CD14-positive monocyte (primary cell): ENCODE data around the gene STX10. TPM values are rescaled to one million over a fixed set of nuclear protein-coding genes. Genes with fewer than 3 reads are reported as not detected.

Experiments
- DNase-seq, 3 donors: peaks; one replicate each; pipeline ENCODE4 v3.0.0-alpha.2; 2011 to 2022
- H2AFZ ChIP-seq: 2 replicates; pipeline ENCODE4 v1.6.0; 2012; ENCODE audit warnings: mild to moderate bottlenecking, low read depth, low read length, inconsistent platforms; ENCODE audit not compliant: insufficient read depth, poor library complexity, severe bottlenecking
- H3K27ac ChIP-seq, 2 donors: 1 replicate in 1 of 2; 2 replicates in 1 of 2; pipeline ENCODE4 v1.5.1; 2012 to 2013; ENCODE audit warnings: low read length in 2 of 2, control low read depth in 1 of 2, inconsistent platforms in 1 of 2, low read depth in 1 of 2, mild to moderate bottlenecking in 1 of 2
- H3K27me3 ChIP-seq, 2 donors: one replicate each; pipeline versions ENCODE4 v1.6.0 to v1.6.1; 2011 to 2013; ENCODE audit warnings: low read length in 2 of 2; ENCODE audit not compliant: control insufficient read depth in 2 of 2, insufficient read depth in 2 of 2
- H3K36me3 ChIP-seq, 2 donors: replicated peaks in 1 of 2; 1 replicate in 1 of 2; 2 replicates in 1 of 2; pipeline versions ENCODE4 v1.5.1 to v1.6.1; 2012 to 2013; ENCODE audit warnings: low read length in 2 of 2, control low read depth in 1 of 2, inconsistent platforms in 1 of 2, mild to moderate bottlenecking in 1 of 2; ENCODE audit not compliant: insufficient read depth in 2 of 2, control insufficient read depth in 1 of 2
- H3K4me1 ChIP-seq, 2 donors: 1 replicate in 1 of 2; 2 replicates in 1 of 2; pipeline versions ENCODE4 v1.5.1 to v1.6.1; 2012 to 2013; ENCODE audit warnings: low read length in 2 of 2, control low read depth in 1 of 2, inconsistent platforms in 1 of 2, mild to moderate bottlenecking in 1 of 2, moderate library complexity in 1 of 2; ENCODE audit not compliant: insufficient read depth in 2 of 2, control insufficient read depth in 1 of 2
- H3K4me2 ChIP-seq: replicated peaks from 2 replicates; pipeline ENCODE3; 2012; ENCODE audit warnings: low read length, moderate library complexity, mild to moderate bottlenecking; ENCODE audit not compliant: poor library complexity, severe bottlenecking; ENCODE audit errors: extremely low read depth
- H3K4me3 ChIP-seq, 3 experiments: fragments of 200-600 bp in 1 of 3; sonication (generic) in 1 of 3; replicated peaks in 1 of 3; 1 replicate in 2 of 3; 2 replicates in 1 of 3; pipeline ENCODE4 v1.5.1; 2011 to 2013; ENCODE audit warnings: low read length in 3 of 3, mild to moderate bottlenecking in 3 of 3, control low read depth in 2 of 3, low read depth in 2 of 3, inconsistent platforms in 1 of 3, moderate library complexity in 1 of 3
- H3K79me2 ChIP-seq: 2 replicates; pipeline ENCODE4 v1.6.0; 2012; ENCODE audit warnings: mild to moderate bottlenecking, control low read depth, inconsistent platforms, low read length, moderate library complexity; ENCODE audit not compliant: insufficient read depth
- H3K9ac ChIP-seq: 2 replicates; pipeline ENCODE4 v1.6.0; 2017; ENCODE audit warnings: low read length, mild to moderate bottlenecking; ENCODE audit not compliant: insufficient read depth, poor library complexity, severe bottlenecking
- H3K9me3 ChIP-seq, 2 donors: replicated peaks in 1 of 2; 1 replicate in 1 of 2; 2 replicates in 1 of 2; pipeline versions ENCODE4 v1.5.1 to v1.6.1; 2012 to 2013; ENCODE audit warnings: low read length in 2 of 2, control low read depth in 1 of 2; ENCODE audit not compliant: control insufficient read depth in 1 of 2, insufficient read depth in 1 of 2
- H4K20me1 ChIP-seq: 2 replicates; pipeline ENCODE4 v1.6.0; 2012; ENCODE audit warnings: mild to moderate bottlenecking, low read length, control low read depth, moderate library complexity; ENCODE audit not compliant: insufficient read depth
- H3K27ac Mint-ChIP-seq, 7 donors: one replicate each; pipeline ENCODE4 v1.8.0; 2020; ENCODE audit warnings: mild to moderate bottlenecking in 7 of 7, mixed read lengths in 7 of 7, moderate library complexity in 6 of 7, inconsistent platforms in 2 of 7
- H3K27me3 Mint-ChIP-seq, 3 donors: one replicate each; pipeline ENCODE4 v1.8.0; 2021 to 2022; ENCODE audit warnings: low read depth in 3 of 3, mild to moderate bottlenecking in 3 of 3, mixed read lengths in 3 of 3, moderate library complexity in 3 of 3, inconsistent platforms in 1 of 3
- H3K36me3 Mint-ChIP-seq, 2 donors: one replicate each; pipeline ENCODE4 v1.8.0; 2020; ENCODE audit warnings: mixed read lengths in 2 of 2, inconsistent platforms in 1 of 2, mild to moderate bottlenecking in 1 of 2
- H3K4me1 Mint-ChIP-seq: one replicate; pipeline ENCODE4 v1.8.0; 2020; ENCODE audit warnings: mild to moderate bottlenecking, mixed read lengths
- H3K4me3 Mint-ChIP-seq, 2 donors: one replicate each; pipeline ENCODE4 v1.8.0; 2020; ENCODE audit warnings: mild to moderate bottlenecking in 2 of 2, mixed read lengths in 2 of 2, moderate library complexity in 1 of 2
- H3K9me3 Mint-ChIP-seq, 7 donors: one replicate each; pipeline ENCODE4 v1.8.0; 2020 to 2022; ENCODE audit warnings: mixed read lengths in 7 of 7, mild to moderate bottlenecking in 6 of 7, moderate library complexity in 6 of 7, inconsistent platforms in 2 of 7
- WGBS: methylation state at CpG from one replicate; pipeline ENCODE4 v1.1.5; 2013; ENCODE audit warnings: missing lambda C conversion rate; ENCODE audit not compliant: insufficient coverage; 5-methylcytosine and 5-hydroxymethylcytosine counted together
- intact Hi-C, 2 donors: fragments of 100-400 bp; cut with micrococcal nuclease; formaldehyde crosslinking; loops; one replicate each; pipeline versions ENCODE4 v1.15.0 to v1.15.1; 2023
- polyA plus RNA-seq, 3 donors: library from polyadenylated mRNA; depleted of rRNA in 1 of 3; unstranded in 2 of 3; stranded (reverse) in 1 of 3; fragments of 300-500 nt in 2 of 3; fragments of >200 nt in 1 of 3; fragmentation: Illumina TruSeq in 2 of 3; gene quantifications; 1 replicate in 2 of 3; 2 replicates in 1 of 3; pipeline ENCODE4 v1.2.3, GENCODE V29; 2012 to 2021
- TF ChIP-seq, protein P1 (sequence below): fragments of 200-600 bp; IDR thresholded peaks from one replicate; pipeline ENCODE4 v1.8.0; 2022; ENCODE audit warnings: antibody characterized with exemption, mild to moderate bottlenecking

The STX10 gene
- polyA plus RNA-seq, 3 donors: 158 to 392 (median 172) TPM

DNA sequence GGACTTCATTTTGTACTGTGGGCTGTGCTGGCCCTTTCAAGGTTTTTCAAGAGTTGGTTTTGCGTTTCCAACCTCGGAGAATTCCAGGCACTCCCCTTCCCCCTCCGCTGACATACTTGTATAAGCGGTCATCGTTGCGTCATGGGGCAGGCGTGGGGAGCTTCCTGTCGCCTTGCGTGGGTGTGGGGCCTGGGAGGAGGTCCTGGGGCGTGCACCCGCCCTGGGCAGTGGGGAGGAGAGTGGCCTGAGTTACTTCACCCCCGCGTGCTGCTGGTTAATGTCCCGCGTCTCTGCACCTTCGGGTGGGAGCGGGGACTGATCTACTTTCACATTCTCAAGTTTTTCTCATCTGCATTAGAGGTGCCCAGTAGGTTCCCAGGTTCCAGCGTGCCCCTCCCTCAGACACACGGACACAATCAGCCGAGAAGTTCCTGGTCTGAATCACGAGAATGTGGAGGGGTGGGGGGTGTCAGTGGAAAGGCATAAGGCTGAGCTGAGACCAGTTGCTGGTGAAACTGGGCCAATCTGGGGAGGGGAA lies 4.1 kb upstream of the STX10 start:
- WGBS: 0% methylated on average over 3 of the region's 21 CpGs

GRCh38 chr19:13153569-13154240 lies 3.5 kb upstream of the STX10 start:
- Mint-ChIP-seq H3K4me1 (peaks cover 39% of the 10 kb centered on the region), H3K36me3 (peaks cover 6 to 21% of the 10 kb centered on the region in 2 donors), H3K4me3 (peak overlapping the region; percentile 98 to 99), H3K27me3 (peaks cover 0 to 13% (median 2%) of the 10 kb centered on the region in 3 donors), H3K27ac (peak overlapping the region; percentile 96 to 99 (median 98)), H3K9me3 (peaks cover 0 to 9% (median 2%) of the 10 kb centered on the region in 7 donors)
- intact Hi-C loops: loop anchor here (2.0 to 10.0 kb wide), 7 partner anchors 13 to 691 kb away; partner anchors contain the start of genes LYL1 (in 2 of the 2), JUNB (in 1 of the 2), NACC1 (in 1 of the 2) and RAD23A (in 1 of the 2)
- no peaks in the 10 kb centered on the region for H3K9me3 ChIP-seq
- H3K4me3 ChIP-seq: peak overlapping the region; percentile 90 to 100 (median 99)
- H3K4me2 ChIP-seq: peak overlapping the region; percentile 86
- H2AFZ ChIP-seq: no peak overlapping the region
- H3K27ac ChIP-seq: peak overlapping the region; percentile 95 to 96
- peaks cover 45% of the 10 kb centered on the region for H4K20me1 ChIP-seq
- peaks cover 0 to 12% of the 10 kb centered on the region in 2 donors for H3K36me3 ChIP-seq
- H3K4me1 ChIP-seq: peaks cover 35 to 48% of the 10 kb centered on the region in 2 donors
- peaks cover 62% of the 10 kb centered on the region for H3K79me2 ChIP-seq
- TF ChIP-seq, protein P1, sequence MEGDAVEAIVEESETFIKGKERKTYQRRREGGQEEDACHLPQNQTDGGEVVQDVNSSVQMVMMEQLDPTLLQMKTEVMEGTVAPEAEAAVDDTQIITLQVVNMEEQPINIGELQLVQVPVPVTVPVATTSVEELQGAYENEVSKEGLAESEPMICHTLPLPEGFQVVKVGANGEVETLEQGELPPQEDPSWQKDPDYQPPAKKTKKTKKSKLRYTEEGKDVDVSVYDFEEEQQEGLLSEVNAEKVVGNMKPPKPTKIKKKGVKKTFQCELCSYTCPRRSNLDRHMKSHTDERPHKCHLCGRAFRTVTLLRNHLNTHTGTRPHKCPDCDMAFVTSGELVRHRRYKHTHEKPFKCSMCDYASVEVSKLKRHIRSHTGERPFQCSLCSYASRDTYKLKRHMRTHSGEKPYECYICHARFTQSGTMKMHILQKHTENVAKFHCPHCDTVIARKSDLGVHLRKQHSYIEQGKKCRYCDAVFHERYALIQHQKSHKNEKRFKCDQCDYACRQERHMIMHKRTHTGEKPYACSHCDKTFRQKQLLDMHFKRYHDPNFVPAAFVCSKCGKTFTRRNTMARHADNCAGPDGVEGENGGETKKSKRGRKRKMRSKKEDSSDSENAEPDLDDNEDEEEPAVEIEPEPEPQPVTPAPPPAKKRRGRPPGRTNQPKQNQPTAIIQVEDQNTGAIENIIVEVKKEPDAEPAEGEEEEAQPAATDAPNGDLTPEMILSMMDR: peak; percentile 18
- no peaks in the 10 kb centered on the region for H3K27me3 ChIP-seq
- DNase-seq: peak in 1 of 3 donors; percentile 6
- H3K9ac ChIP-seq: peak overlapping the region; percentile 99
- WGBS: under 1% methylated on average over 67 of the region's 69 CpGs

More for the DNA sequence above, 4.1 kb upstream of the STX10 start:
- Histone ChIP-seq H3K79me2 (peaks cover 56% of the 10 kb centered on the region), H3K27ac (peak overlapping the region; percentile 95 to 96), H3K27me3 (no peaks in the 10 kb centered on the region), H3K4me2 (peak overlapping the region; percentile 86), H3K4me1 (peaks cover 29 to 42% of the 10 kb centered on the region in 2 donors), H3K9ac (peak overlapping the region; percentile 99), H4K20me1 (peaks cover 44% of the 10 kb centered on the region), H3K4me3 (peak overlapping the region; percentile 90 to 100 (median 99)), H3K9me3 (no peaks in the 10 kb centered on the region), H3K36me3 (peaks cover 0 to 12% of the 10 kb centered on the region in 2 donors), H2AFZ (no peak overlapping the region)
- intact Hi-C loops: loop anchor here (2.0 to 10.0 kb wide), 6 partner anchors 14 to 690 kb away; partner anchors contain the start of genes LYL1 (in 2 of the 2), JUNB (in 1 of the 2), NACC1 (in 1 of the 2) and RAD23A (in 1 of the 2)
- TF ChIP-seq, protein P1: no peak
- peak; percentile 84 to 89 (median 89) for DNase-seq
- H3K9me3 Mint-ChIP-seq: peaks cover 0 to 9% (median 2%) of the 10 kb centered on the region in 7 donors
- peaks cover 0 to 13% (median 2%) of the 10 kb centered on the region in 3 donors for H3K27me3 Mint-ChIP-seq
- peak overlapping the region; percentile 95 to 99 (median 98) for H3K27ac Mint-ChIP-seq
- peaks cover 6 to 21% of the 10 kb centered on the region in 2 donors for H3K36me3 Mint-ChIP-seq
- peak overlapping the region; percentile 98 to 99 for H3K4me3 Mint-ChIP-seq
- peaks cover 33% of the 10 kb centered on the region for H3K4me1 Mint-ChIP-seq
